Measurements from ENCODE around the gene IVNS1ABP. TPM values are rescaled to one million over a fixed set of nuclear protein-coding genes. Genes with fewer than 3 reads are reported as not detected.
A peak's percentile ranks its signal among the peaks of the same experiment; 100 is the strongest.

Gene IVNS1ABP
- total and polyA plus RNA-seq, 8 donors = 19.3 to 297 (median 54.1) TPM

DNA sequence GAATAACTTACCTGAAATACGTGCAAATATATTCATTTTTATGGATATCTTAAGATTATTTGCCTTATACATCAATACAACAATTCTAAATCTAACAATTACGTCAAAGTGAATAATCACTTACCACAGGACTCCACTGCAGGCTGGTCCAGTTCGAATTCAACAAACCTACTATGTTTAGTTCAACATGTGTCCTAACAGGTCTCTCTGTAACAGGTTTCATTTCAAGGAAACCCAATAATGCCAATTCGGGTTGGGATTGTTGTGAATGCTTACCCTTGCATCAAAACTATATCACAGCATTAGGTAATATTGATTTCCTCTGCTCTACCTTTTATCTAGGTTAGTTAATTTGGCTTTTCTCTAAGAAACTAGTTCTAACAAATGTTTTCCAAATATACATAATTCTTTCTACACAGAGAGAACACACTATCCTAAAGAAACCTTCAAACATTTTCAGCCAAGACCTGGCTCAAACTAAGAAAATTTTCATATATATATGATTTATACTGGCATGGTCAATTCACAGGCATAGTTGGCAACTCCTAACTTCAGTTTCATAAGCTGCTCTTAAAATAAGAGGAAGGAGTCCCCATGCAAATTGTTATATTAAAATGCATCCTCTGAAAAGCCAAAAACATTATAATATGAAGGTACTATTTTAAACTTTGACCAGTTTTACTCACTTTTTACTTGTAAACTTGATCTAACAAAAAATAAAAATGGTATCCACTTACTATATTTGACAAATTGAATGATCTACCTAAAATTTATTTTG is 4.5 kb downstream of the IVNS1ABP start:
- H3K27me3 ChIP-seq = no peaks in the 10 kb centered on the region
- H3K4me3 ChIP-seq = peak overlapping the region in 1 of 4 donors; percentile 77
- peaks cover 29 to 36% (median 35%) of the 10 kb centered on the region in 4 donors for H3K36me3 ChIP-seq
- peak overlapping the region in 1 of 5 donors; percentile 33 for H3K27ac ChIP-seq
- TF ChIP-seq EP300 (IDR thresholded peaks at IDR 0.05) = no peak
- TF ChIP-seq, protein P1, sequence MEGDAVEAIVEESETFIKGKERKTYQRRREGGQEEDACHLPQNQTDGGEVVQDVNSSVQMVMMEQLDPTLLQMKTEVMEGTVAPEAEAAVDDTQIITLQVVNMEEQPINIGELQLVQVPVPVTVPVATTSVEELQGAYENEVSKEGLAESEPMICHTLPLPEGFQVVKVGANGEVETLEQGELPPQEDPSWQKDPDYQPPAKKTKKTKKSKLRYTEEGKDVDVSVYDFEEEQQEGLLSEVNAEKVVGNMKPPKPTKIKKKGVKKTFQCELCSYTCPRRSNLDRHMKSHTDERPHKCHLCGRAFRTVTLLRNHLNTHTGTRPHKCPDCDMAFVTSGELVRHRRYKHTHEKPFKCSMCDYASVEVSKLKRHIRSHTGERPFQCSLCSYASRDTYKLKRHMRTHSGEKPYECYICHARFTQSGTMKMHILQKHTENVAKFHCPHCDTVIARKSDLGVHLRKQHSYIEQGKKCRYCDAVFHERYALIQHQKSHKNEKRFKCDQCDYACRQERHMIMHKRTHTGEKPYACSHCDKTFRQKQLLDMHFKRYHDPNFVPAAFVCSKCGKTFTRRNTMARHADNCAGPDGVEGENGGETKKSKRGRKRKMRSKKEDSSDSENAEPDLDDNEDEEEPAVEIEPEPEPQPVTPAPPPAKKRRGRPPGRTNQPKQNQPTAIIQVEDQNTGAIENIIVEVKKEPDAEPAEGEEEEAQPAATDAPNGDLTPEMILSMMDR (IDR thresholded peaks at IDR 0.05) = no peak
- TF ChIP-seq POLR2A (IDR thresholded peaks at IDR 0.05) = no peak
- no peak for TF ChIP-seq POLR2AphosphoS5 (IDR thresholded peaks at IDR 0.05)
- DNase-seq = no peak
- H3K4me1 ChIP-seq = peaks cover 16 to 67% (median 45%) of the 10 kb centered on the region in 4 donors
- intact Hi-C loops (cut with DNase I; ENCODE audit: low total_unique reads) = no loop called here
- no peaks in the 10 kb centered on the region for H3K9me3 ChIP-seq
- WGBS, 5 donors = 48 to 64% (median 50%) methylated on average over 4 of the region's 4 CpGs

DNA sequence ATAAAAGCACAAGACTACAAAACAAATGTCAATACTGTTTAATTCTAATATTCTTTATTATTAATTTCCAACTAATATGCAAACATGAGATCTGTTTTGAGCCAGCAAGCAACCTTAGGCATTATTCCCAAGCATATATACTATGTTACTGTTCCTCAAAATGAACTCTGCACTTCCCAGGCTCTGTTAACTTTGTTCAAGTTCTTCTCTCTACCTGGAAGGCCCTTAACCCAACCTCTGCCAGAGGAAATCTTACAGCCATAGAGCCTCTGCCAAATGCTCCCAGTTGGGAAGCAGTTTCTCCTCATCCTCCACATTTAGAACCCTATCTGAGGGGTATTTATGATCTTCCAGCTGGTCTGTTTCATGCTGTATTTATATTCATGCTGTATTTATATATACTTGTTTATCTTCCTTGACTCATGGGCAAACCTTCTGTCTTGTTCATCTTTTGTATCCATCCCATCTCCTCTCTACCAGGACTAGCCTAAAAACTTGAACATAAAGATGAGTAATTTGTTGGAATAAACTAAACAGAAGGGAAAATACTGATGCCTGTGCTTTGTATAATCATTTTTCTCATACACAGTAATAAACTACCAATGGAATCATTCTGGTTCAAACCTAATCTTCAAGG is 5.3 kb downstream of the IVNS1ABP start:
- DNase-seq = no peak
- Histone ChIP-seq H3K27me3 (no peaks in the 10 kb centered on the region), H3K36me3 (peaks cover 38 to 44% (median 44%) of the 10 kb centered on the region in 4 donors), H3K27ac (no peak overlapping the region), H3K4me1 (peaks cover 16 to 66% (median 45%) of the 10 kb centered on the region in 4 donors), H3K4me3 (peak overlapping the region in 1 of 4 donors; percentile 14), H3K9me3 (no peaks in the 10 kb centered on the region)
- TF ChIP-seq EP300 (IDR thresholded peaks at IDR 0.05) (no peak), POLR2A (IDR thresholded peaks at IDR 0.05) (no peak), POLR2AphosphoS5 (IDR thresholded peaks at IDR 0.05) (no peak)
- TF ChIP-seq, protein P1 (IDR thresholded peaks at IDR 0.05) = no peak
- intact Hi-C loops (cut with DNase I; ENCODE audit: low total_unique reads) = no loop called here

DNA sequence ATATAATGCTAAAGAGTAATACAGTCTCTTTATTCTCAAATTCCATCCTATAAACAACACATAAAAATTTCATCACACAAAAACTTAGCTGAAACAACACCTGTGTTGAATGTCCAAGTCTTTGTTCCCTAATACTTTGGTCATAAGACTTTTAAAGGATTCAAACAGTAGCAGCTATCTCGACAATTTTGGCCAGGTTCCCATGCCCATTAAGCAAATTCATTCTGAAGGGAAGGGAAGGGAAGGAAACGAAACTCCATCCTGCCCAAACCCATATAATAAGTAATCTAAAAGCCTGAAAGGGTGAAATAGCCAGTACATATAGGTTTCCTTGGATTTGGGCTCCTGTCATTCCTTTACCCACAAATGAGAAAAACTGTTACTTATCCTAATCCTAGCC is 7.5 kb downstream of the IVNS1ABP start:
- intact Hi-C loops (cut with DNase I; ENCODE audit: low total_unique reads) = no loop called here
- 14 to 21% (median 15%) methylated on average over 2 of the region's 2 CpGs for WGBS, 5 donors

DNA sequence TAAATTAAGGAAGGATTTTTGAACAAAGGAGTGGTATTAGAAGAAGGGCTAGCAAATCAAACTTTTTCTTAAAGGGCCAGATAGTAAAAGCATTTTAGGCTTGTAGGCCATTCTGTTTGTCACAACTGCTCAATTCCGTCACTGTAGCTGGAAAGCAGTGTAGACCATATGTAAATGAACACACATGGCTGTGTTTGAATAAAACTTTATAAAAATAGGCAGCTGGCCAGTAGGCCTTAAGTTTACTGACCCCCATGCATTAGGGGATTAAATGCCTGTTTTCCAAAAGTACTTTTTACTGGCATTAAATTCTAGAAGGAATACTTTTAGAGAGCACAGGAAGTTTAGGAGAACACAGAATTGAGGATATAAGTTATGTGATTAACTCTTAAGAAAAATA is 8.9 kb downstream of the IVNS1ABP start:
- H3K36me3 ChIP-seq = peaks cover 64 to 80% (median 78%) of the 10 kb centered on the region in 4 donors
- H3K4me1 ChIP-seq = peaks cover 5 to 38% (median 27%) of the 10 kb centered on the region in 4 donors
- no peak overlapping the region for H3K27ac ChIP-seq
- H3K4me3 ChIP-seq = no peak overlapping the region
- intact Hi-C loops (cut with DNase I; ENCODE audit: low total_unique reads) = no loop called here
- TF ChIP-seq EP300 (IDR thresholded peaks at IDR 0.05) (no peak), POLR2A (IDR thresholded peaks at IDR 0.05) (no peak), POLR2AphosphoS5 (IDR thresholded peaks at IDR 0.05) (no peak)
- TF ChIP-seq, protein P1 (IDR thresholded peaks at IDR 0.05) = no peak
- no peaks in the 10 kb centered on the region for H3K27me3 ChIP-seq
- DNase-seq = no peak
- no peaks in the 10 kb centered on the region for H3K9me3 ChIP-seq
- whole genome bisulfite sequencing, 5 donors = 83 to 94% (median 89%) methylated on average over 1 of the region's 1 CpG

More for the DNA sequence above, 7.5 kb downstream of the IVNS1ABP start:
- no peak for TF ChIP-seq EP300 (IDR thresholded peaks at IDR 0.05)
- TF ChIP-seq, protein P1 (IDR thresholded peaks at IDR 0.05) = no peak
- TF ChIP-seq POLR2AphosphoS5 (IDR thresholded peaks at IDR 0.05) = no peak
- no peak for TF ChIP-seq POLR2A (IDR thresholded peaks at IDR 0.05)
- Histone ChIP-seq H3K27me3 (no peaks in the 10 kb centered on the region), H3K4me3 (no peak overlapping the region), H3K27ac (peak overlapping the region in 1 of 5 donors; percentile 7), H3K36me3 (peaks cover 57 to 66% (median 65%) of the 10 kb centered on the region in 4 donors), H3K4me1 (peaks cover 12 to 53% (median 39%) of the 10 kb centered on the region in 4 donors), H3K9me3 (no peaks in the 10 kb centered on the region)
- peak; percentile 27 to 58 for DNase-seq

Data from stomach (tissue), 9 donors.